GM23338 (cell line): Measurements from ENCODE around the gene SLC17A1. TPM values are rescaled to one million over a fixed set of nuclear protein-coding genes. Genes with fewer than 3 reads are reported as not detected.

Experiments used
- ATAC-seq: fragments of 200-7000 bp; cut with Tn5 transposase; 3 replicates; pipeline ENCODE4 v1.9.1; 2020
- DNase-seq: peaks from one replicate; pipeline ENCODE4 v3.0.0-alpha.2; 2015; ENCODE audit warnings: low spot score
- H2AFZ ChIP-seq: fragments of 200-600 bp; sonication (generic); 2 replicates; pipeline ENCODE4 v1.8.0; 2016; ENCODE audit warnings: antibody characterized with exemption, mild to moderate bottlenecking, moderate library complexity
- H3F3A ChIP-seq: fragments of 200-600 bp; sonication (generic); replicated peaks from 2 replicates; pipeline ENCODE4 v1.8.0; 2017; ENCODE audit warnings: antibody characterized with exemption, mixed run types, low read depth
- H3K27ac ChIP-seq: fragments of 200-600 bp; sonication (generic); 2 replicates; pipeline ENCODE4 v1.6.1; 2016; ENCODE audit warnings: low read depth
- H3K27me3 ChIP-seq: fragments of 200-600 bp; sonication (generic); 2 replicates; pipeline ENCODE4 v1.8.0; 2016; ENCODE audit warnings: mild to moderate bottlenecking, mixed run types, moderate library complexity; ENCODE audit not compliant: insufficient read depth
- H3K36me3 ChIP-seq: fragments of 200-600 bp; sonication (generic); 2 replicates; pipeline ENCODE4 v1.8.0; 2016; ENCODE audit warnings: mild to moderate bottlenecking; ENCODE audit not compliant: insufficient read depth
- H3K4me1 ChIP-seq: fragments of 200-600 bp; sonication (generic); 2 replicates; pipeline ENCODE4 v1.8.0; 2016; ENCODE audit warnings: mild to moderate bottlenecking, moderate library complexity; ENCODE audit not compliant: insufficient read depth
- H3K4me2 ChIP-seq: fragments of 200-600 bp; sonication (generic); 2 replicates; pipeline ENCODE4 v1.7.1; 2017; ENCODE audit warnings: mixed run types
- H3K4me3 ChIP-seq: fragments of 200-600 bp; sonication (generic); 2 replicates; pipeline ENCODE4 v1.6.1; 2016; ENCODE audit warnings: mixed run types
- H3K79me2 ChIP-seq: fragments of 200-600 bp; sonication (generic); replicated peaks from 2 replicates; pipeline ENCODE4 v1.8.0; 2017; ENCODE audit warnings: mild to moderate bottlenecking; ENCODE audit not compliant: insufficient read depth
- H3K9me2 ChIP-seq: fragments of 200-600 bp; sonication (generic); 2 replicates; pipeline ENCODE4 v1.8.0; 2017; ENCODE audit not compliant: insufficient read depth
- H4K20me1 ChIP-seq: fragments of 200-600 bp; sonication (generic); replicated peaks from 2 replicates; pipeline ENCODE4 v1.8.0; 2017; ENCODE audit warnings: mild to moderate bottlenecking; ENCODE audit not compliant: insufficient read depth
- H3K27ac Mint-ChIP-seq: 2 replicates; pipeline ENCODE4 v1.8.0; 2020; ENCODE audit warnings: inconsistent platforms, mild to moderate bottlenecking, moderate library complexity, mixed read lengths
- H3K27me3 Mint-ChIP-seq: 3 replicates; pipeline ENCODE4 v1.8.0; 2022; ENCODE audit warnings: low read depth, mild to moderate bottlenecking, moderate library complexity, mixed read lengths, inconsistent platforms; ENCODE audit not compliant: insufficient read depth, poor library complexity
- H3K36me3 Mint-ChIP-seq: 3 replicates; pipeline ENCODE4 v1.8.0; 2021; ENCODE audit warnings: low read depth, mild to moderate bottlenecking, inconsistent platforms, moderate library complexity, mixed read lengths
- H3K4me1 Mint-ChIP-seq: 3 replicates; pipeline ENCODE4 v1.8.0; 2020; ENCODE audit warnings: mild to moderate bottlenecking, inconsistent platforms, mixed read lengths
- H3K4me3 Mint-ChIP-seq: 3 replicates; pipeline ENCODE4 v1.8.0; 2021; ENCODE audit warnings: moderate library complexity, mild to moderate bottlenecking, inconsistent platforms, mixed read lengths
- H3K9me3 Mint-ChIP-seq: 3 replicates; pipeline ENCODE4 v1.8.0; 2020; ENCODE audit warnings: moderate library complexity, mild to moderate bottlenecking, inconsistent platforms, mixed read lengths
- CTCF ChIP-seq, 2 experiments: fragments of 200-600 bp in 1 of 2; sonication (generic) in 1 of 2; conservative IDR thresholded peaks; 2 replicates each; pipeline versions ENCODE4 v1.5.1 to v1.6.1; 2016 to 2017; ENCODE audit warnings: antibody characterized with exemption in 2 of 2, low read depth in 2 of 2, mild to moderate bottlenecking in 2 of 2, moderate library complexity in 1 of 2
- ETS1 ChIP-seq: IDR thresholded peaks from 2 replicates; pipeline ENCODE4 v1.6.1; 2016; ENCODE audit warnings: antibody characterized with exemption
- NANOG ChIP-seq: IDR thresholded peaks from 2 replicates; pipeline ENCODE4 v1.6.1; 2016; ENCODE audit warnings: antibody characterized with exemption, borderline replicate concordance
- POLR2AphosphoS5 ChIP-seq: IDR thresholded peaks from 2 replicates; pipeline ENCODE4 v1.6.1; 2016; ENCODE audit warnings: antibody characterized with exemption, low read depth
- STAT1 ChIP-seq: IDR thresholded peaks from one replicate; pipeline ENCODE4 v1.6.1; 2016; ENCODE audit warnings: antibody characterized with exemption; ENCODE audit not compliant: unreplicated experiment
- ZNF462 ChIP-seq: fragments of 250-450 bp; sonication (Bioruptor Pico); IDR thresholded peaks from 2 replicates; pipeline ENCODE4 v1.5.0; 2020; ENCODE audit warnings: mild to moderate bottlenecking, moderate library complexity
- polyA plus RNA-seq: library from polyadenylated mRNA; unstranded; fragments of >200 nt; fragmentation: Nextera tagmentation; extraction: Ambion mirVana; gene quantifications from 2 replicates; pipeline ENCODE4 v1.2.1, GENCODE V29; 2016
- total RNA-seq: library from RNA; depleted of rRNA; stranded (reverse); fragments of >200 nt; shearing (Covaris generic); gene quantifications from 2 replicates; pipeline ENCODE4 v1.2.3, GENCODE V29; 2014

Gene SLC17A1
- total and polyA plus RNA-seq, 2 experiments from 2014 or later = not detected

- TF ChIP-seq ZNF462 = no peak
Measured at GRCh38 chr6:25875926-25876602, 44.2 kb upstream of the SLC17A1 start (continued).

- no peaks in the 10 kb centered on the region for H3F3A ChIP-seq
- no peaks in the 10 kb centered on the region for H3K79me2 ChIP-seq
- H3K9me2 ChIP-seq = no peaks in the 10 kb centered on the region
- Mint-ChIP-seq H3K4me1 (no peaks in the 10 kb centered on the region), H3K27ac (no peak overlapping the region), H3K36me3 (no peaks in the 10 kb centered on the region), H3K9me3 (no peaks in the 10 kb centered on the region), H3K27me3 (no peaks in the 10 kb centered on the region), H3K4me3 (no peak overlapping the region)
- no peaks in the 10 kb centered on the region for H3K36me3 ChIP-seq
- H3K4me1 ChIP-seq = no peaks in the 10 kb centered on the region
- no peaks in the 10 kb centered on the region for H3K27me3 ChIP-seq
- no peak overlapping the region for H3K27ac ChIP-seq
- DNase-seq (no peak), ATAC-seq (no peak)
- H3K4me3 ChIP-seq = no peak overlapping the region
- H4K20me1 ChIP-seq = no peaks in the 10 kb centered on the region
- H3K4me2 ChIP-seq = no peak overlapping the region
- no peak overlapping the region for H2AFZ ChIP-seq
- no peak for TF ChIP-seq ETS1
- no peak for TF ChIP-seq NANOG
- no peak for TF ChIP-seq POLR2AphosphoS5
- no peak for TF ChIP-seq CTCF (conservative IDR thresholded peaks at IDR 0.05; ENCODE audit: low read depth in 2 of 2)
- no peak for TF ChIP-seq STAT1
- TF ChIP-seq ZNF462 = no peak
Measured at GRCh38 chr6:25875563-25875905, 43.7 kb upstream of the SLC17A1 start.
